PFSK-1 (cell line): ENCODE measurements around the gene GRID1.

ENCODE experiments used
- FOXP2 ChIP-seq: optimal IDR thresholded peaks from 2 replicates; pipeline ENCODE3; 2011; ENCODE audit warnings: borderline replicate concordance, control low read depth, inconsistent platforms; ENCODE audit not compliant: insufficient read depth; ENCODE audit errors: extremely low read length, extremely low read depth
- POLR2AphosphoS5 ChIP-seq: IDR thresholded peaks from 2 replicates; pipeline ENCODE4 v1.6.1; 2012; ENCODE audit warnings: low read depth, mild to moderate bottlenecking, control low read depth, low read length, moderate library complexity
- SIN3A ChIP-seq: IDR thresholded peaks from 2 replicates; pipeline ENCODE4 v1.6.1; 2012; ENCODE audit warnings: mild to moderate bottlenecking, low read length, moderate library complexity, borderline replicate concordance; ENCODE audit not compliant: insufficient read depth
- TAF1 ChIP-seq: IDR thresholded peaks from 2 replicates; pipeline ENCODE4 v1.6.1; 2012; ENCODE audit warnings: low read length, control low read depth, borderline replicate concordance; ENCODE audit not compliant: insufficient read depth
- TF ChIP-seq, protein P1 (sequence below), 2 experiments: IDR thresholded peaks; 2 replicates each; pipeline versions ENCODE4 v1.6.1 to v1.8.0; 2011 to 2012; ENCODE audit warnings: low read depth in 2 of 2, low read length in 2 of 2, control low read depth in 1 of 2, inconsistent platforms in 1 of 2, mild to moderate bottlenecking in 1 of 2, moderate library complexity in 1 of 2; ENCODE audit not compliant: insufficient read depth in 1 of 2

The GRID1 gene

DNA sequence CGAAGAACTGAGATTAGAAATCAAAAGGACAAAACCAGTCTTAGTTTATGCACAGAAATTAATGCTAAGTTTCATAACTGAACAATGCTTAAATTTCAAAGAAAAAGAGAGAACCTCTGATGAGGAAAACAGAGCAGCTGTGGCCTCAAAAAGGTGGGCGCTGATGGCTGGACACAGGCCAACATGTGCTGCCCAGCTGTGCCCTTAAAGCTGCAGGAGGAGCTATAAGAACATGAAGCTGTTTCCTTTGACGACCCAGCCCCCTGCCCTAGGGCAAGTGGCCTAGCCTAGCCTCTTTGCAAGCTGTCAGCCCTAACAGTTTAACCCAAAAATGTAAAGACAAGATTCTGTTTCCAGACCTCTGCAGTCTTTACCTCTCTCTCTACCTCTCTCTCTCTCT lies 107.7 kb downstream of the GRID1 start:
- TF ChIP-seq FOXP2 (no peak), TAF1 (no peak), SIN3A (no peak), POLR2AphosphoS5 (no peak)
- TF ChIP-seq, protein P1, sequence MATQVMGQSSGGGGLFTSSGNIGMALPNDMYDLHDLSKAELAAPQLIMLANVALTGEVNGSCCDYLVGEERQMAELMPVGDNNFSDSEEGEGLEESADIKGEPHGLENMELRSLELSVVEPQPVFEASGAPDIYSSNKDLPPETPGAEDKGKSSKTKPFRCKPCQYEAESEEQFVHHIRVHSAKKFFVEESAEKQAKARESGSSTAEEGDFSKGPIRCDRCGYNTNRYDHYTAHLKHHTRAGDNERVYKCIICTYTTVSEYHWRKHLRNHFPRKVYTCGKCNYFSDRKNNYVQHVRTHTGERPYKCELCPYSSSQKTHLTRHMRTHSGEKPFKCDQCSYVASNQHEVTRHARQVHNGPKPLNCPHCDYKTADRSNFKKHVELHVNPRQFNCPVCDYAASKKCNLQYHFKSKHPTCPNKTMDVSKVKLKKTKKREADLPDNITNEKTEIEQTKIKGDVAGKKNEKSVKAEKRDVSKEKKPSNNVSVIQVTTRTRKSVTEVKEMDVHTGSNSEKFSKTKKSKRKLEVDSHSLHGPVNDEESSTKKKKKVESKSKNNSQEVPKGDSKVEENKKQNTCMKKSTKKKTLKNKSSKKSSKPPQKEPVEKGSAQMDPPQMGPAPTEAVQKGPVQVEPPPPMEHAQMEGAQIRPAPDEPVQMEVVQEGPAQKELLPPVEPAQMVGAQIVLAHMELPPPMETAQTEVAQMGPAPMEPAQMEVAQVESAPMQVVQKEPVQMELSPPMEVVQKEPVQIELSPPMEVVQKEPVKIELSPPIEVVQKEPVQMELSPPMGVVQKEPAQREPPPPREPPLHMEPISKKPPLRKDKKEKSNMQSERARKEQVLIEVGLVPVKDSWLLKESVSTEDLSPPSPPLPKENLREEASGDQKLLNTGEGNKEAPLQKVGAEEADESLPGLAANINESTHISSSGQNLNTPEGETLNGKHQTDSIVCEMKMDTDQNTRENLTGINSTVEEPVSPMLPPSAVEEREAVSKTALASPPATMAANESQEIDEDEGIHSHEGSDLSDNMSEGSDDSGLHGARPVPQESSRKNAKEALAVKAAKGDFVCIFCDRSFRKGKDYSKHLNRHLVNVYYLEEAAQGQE (IDR thresholded peaks at IDR 0.05; ENCODE audit: insufficient read depth in 1 of 2, low read depth in 2 of 2, low read length in 2 of 2): no peak

DNA sequence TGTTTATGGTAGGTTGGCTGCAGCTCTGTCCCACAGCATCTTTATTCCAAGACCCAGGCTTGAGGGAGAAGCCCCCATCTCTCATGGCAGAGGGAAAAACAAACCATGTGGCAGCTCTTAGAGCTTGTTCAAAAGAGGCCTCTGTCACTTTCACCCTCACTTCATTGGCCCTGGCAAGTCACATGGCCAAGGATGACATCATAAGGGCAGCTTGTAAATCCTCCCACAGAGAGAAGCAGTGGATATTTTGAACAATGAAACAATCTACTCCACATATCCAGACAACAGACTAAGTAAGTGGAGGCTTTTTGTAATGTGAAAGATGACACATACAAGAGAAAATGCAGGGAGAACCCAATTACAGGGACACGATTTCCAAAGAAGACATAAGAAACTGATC lies 108.1 kb downstream of the GRID1 start:
- TF ChIP-seq, protein P1 (IDR thresholded peaks at IDR 0.05; ENCODE audit: insufficient read depth in 1 of 2, low read depth in 2 of 2, low read length in 2 of 2): no peak
- no peak for TF ChIP-seq POLR2AphosphoS5
- TF ChIP-seq SIN3A: no peak
- no peak for TF ChIP-seq FOXP2
- no peak for TF ChIP-seq TAF1

DNA sequence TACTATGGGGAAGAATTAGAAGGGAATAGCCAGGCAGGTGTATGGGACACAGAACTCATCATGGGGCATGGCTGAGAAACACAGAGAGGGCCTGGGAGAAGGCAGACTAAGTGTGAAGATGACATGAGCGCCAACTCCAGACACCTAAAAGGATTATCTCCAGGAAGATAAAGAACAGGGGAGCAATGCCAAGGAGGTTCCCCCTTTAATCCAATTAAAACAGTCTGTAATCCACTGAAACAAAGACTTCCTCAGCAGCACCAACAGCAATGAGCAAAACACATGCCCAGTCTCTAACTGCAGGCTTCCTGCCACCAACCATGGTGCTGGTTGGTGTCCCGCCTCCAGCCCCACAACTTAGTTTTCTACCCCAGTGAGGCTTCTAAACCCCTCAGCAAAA lies 108.9 kb downstream of the GRID1 start:
- TF ChIP-seq FOXP2 (no peak), POLR2AphosphoS5 (no peak), SIN3A (no peak), TAF1 (no peak)
- TF ChIP-seq, protein P1 (IDR thresholded peaks at IDR 0.05; ENCODE audit: insufficient read depth in 1 of 2, low read depth in 2 of 2, low read length in 2 of 2): no peak

DNA sequence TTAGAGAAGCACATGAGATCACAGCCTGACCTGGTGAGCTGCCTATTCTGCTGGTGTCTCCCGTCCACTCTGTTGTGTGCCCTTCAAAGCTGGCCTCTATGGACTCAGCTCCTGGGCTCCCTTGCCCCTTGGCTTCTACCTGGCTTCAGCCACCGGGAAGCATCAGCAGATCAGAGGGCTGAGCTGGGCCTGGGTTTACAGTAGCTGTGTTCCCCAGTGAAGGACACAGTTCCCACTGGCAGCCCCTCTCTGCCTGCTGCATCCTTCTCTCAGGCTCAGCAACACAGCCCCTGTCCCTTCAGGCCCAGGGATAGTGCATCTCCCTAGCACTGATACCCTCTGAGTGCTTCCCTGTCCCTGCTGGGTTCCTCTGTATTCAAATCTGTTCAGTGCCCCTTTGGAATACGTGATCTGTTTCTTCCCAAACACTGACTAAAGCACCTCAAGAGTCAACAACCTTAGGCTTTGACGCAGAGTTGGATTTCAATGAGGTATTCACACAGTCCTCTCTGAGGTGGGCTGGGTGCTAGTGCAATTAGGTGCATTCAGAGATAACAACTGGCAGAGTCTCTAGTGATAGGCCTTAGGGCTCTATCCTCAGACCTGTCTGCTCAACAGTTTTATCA lies 109.8 kb downstream of the GRID1 start:
- TF ChIP-seq FOXP2 (no peak), SIN3A (no peak), TAF1 (no peak), POLR2AphosphoS5 (no peak)
- TF ChIP-seq, protein P1 (IDR thresholded peaks at IDR 0.05; ENCODE audit: insufficient read depth in 1 of 2, low read depth in 2 of 2, low read length in 2 of 2): no peak
